Nephron progenitor cell (in vitro differentiated cells): ENCODE measurements around the gene GRM1.

Source experiments
- DNase-seq: peaks from one replicate; pipeline ENCODE4 v3.0.0; 2021
- H3K27ac Mint-ChIP-seq: 2 replicates; pipeline ENCODE4 v1.8.0; 2021; ENCODE audit warnings: mild to moderate bottlenecking, moderate library complexity, mixed read lengths
- H3K27me3 Mint-ChIP-seq: 2 replicates; pipeline ENCODE4 v1.8.0; 2021; ENCODE audit warnings: mild to moderate bottlenecking, low read depth, mixed read lengths; ENCODE audit not compliant: poor library complexity
- H3K36me3 Mint-ChIP-seq: 2 replicates; pipeline ENCODE4 v1.8.0; 2021; ENCODE audit warnings: low read depth, mixed read lengths
- H3K4me1 Mint-ChIP-seq: 2 replicates; pipeline ENCODE4 v1.8.0; 2021; ENCODE audit warnings: mixed read lengths
- H3K4me3 Mint-ChIP-seq: 2 replicates; pipeline ENCODE4 v1.8.0; 2021; ENCODE audit warnings: mild to moderate bottlenecking, moderate library complexity, mixed read lengths
- H3K9me3 Mint-ChIP-seq: 2 replicates; pipeline ENCODE4 v1.8.0; 2021; ENCODE audit warnings: mild to moderate bottlenecking, moderate library complexity, mixed read lengths
- CTCF ChIP-seq: fragments of 200-600 bp; sonication (generic); IDR thresholded peaks from 2 replicates; pipeline ENCODE4 v1.5.0; 2021; ENCODE audit warnings: antibody characterized with exemption

GRM1 gene

GRCh38 chr6:146352163-146352562 lies 323.3 kb downstream of the GRM1 start:
- Mint-ChIP-seq H3K36me3 (no peaks in the 10 kb centered on the region), H3K4me1 (peaks cover 5% of the 10 kb centered on the region), H3K9me3 (no peaks in the 10 kb centered on the region), H3K27me3 (no peaks in the 10 kb centered on the region), H3K4me3 (no peak overlapping the region), H3K27ac (no peak overlapping the region)
- TF ChIP-seq CTCF = no peak
- DNase-seq = no peak

GRCh38 chr6:146354451-146354850 lies 325.6 kb downstream of the GRM1 start:
- H3K36me3 Mint-ChIP-seq = no peaks in the 10 kb centered on the region
- no peak overlapping the region for H3K4me3 Mint-ChIP-seq
- H3K27ac Mint-ChIP-seq = no peak overlapping the region
- peaks cover 5% of the 10 kb centered on the region for H3K4me1 Mint-ChIP-seq
- TF ChIP-seq CTCF = no peak
- H3K27me3 Mint-ChIP-seq = no peaks in the 10 kb centered on the region
- H3K9me3 Mint-ChIP-seq = no peaks in the 10 kb centered on the region
- no peak for DNase-seq

- H3K4me3 Mint-ChIP-seq = no peak overlapping the region
- H3K27ac Mint-ChIP-seq = no peak overlapping the region
- H3K36me3 Mint-ChIP-seq = no peaks in the 10 kb centered on the region
- H3K9me3 Mint-ChIP-seq = no peaks in the 10 kb centered on the region
- H3K27me3 Mint-ChIP-seq = no peaks in the 10 kb centered on the region
- no peak for DNase-seq
- no peak for TF ChIP-seq CTCF
- peaks cover 7% of the 10 kb centered on the region for H3K4me1 Mint-ChIP-seq
Observed at GRCh38 chr6:146355521-146356100, 326.7 kb downstream of the GRM1 start.

- no peaks in the 10 kb centered on the region for H3K36me3 Mint-ChIP-seq
- H3K9me3 Mint-ChIP-seq = no peaks in the 10 kb centered on the region
- H3K4me3 Mint-ChIP-seq = no peak overlapping the region
- H3K27ac Mint-ChIP-seq = no peak overlapping the region
- H3K27me3 Mint-ChIP-seq = no peaks in the 10 kb centered on the region
- H3K4me1 Mint-ChIP-seq = peaks cover 12% of the 10 kb centered on the region
- no peak for DNase-seq
- no peak for TF ChIP-seq CTCF
Observed at GRCh38 chr6:146357578-146358430, 328.9 kb downstream of the GRM1 start.

- H3K27me3 Mint-ChIP-seq = no peaks in the 10 kb centered on the region
- DNase-seq = no peak
Observed at GRCh38 chr6:146358431-146359046, 329.7 kb downstream of the GRM1 start.

More at GRCh38 chr6:146358431-146359046, 329.7 kb downstream of the GRM1 start:
- Mint-ChIP-seq H3K4me1 (peaks cover 12% of the 10 kb centered on the region), H3K27ac (no peak overlapping the region), H3K4me3 (no peak overlapping the region), H3K36me3 (no peaks in the 10 kb centered on the region), H3K9me3 (no peaks in the 10 kb centered on the region)
- no peak for TF ChIP-seq CTCF
